Activated naive CD4-positive, alpha-beta T cell treated with Interleukin-2 at 50 U/mL for 16 hours (primary cell): ENCODE results near the gene ZNG1F.
"Not testable (repeated sequence)": the region's sequence is repeated elsewhere in the genome, so short reads cannot be mapped to it uniquely, and the experiment has no call there.

Experiments used
- DNase-seq: peaks from one replicate; pipeline ENCODE4 v3.0.0-alpha.2; 2020

Gene ZNG1F

GRCh38 chr9:41120696-41121095 lies 68.4 kb downstream of the ZNG1F start:
- not testable (repeated sequence) for DNase-seq

- DNase-seq: not testable (repeated sequence)
Measured at GRCh38 chr9:41119719-41120118, 69.4 kb downstream of the ZNG1F start.

GRCh38 chr9:41119311-41119710 lies 69.8 kb downstream of the ZNG1F start:
- not testable (repeated sequence) for DNase-seq

GRCh38 chr9:41113348-41113747 lies 75.8 kb downstream of the ZNG1F start:
- DNase-seq: not testable (repeated sequence)

- DNase-seq: not testable (repeated sequence)
Measured at GRCh38 chr9:41111414-41111813, 77.7 kb downstream of the ZNG1F start.

GRCh38 chr9:41110913-41111312 lies 78.2 kb downstream of the ZNG1F start:
- DNase-seq: not testable (repeated sequence)

- not testable (repeated sequence) for DNase-seq
Measured at GRCh38 chr9:41109253-41109652, 79.9 kb downstream of the ZNG1F start.

- not testable (repeated sequence) for DNase-seq
Measured at GRCh38 chr9:41108816-41109215, 80.3 kb downstream of the ZNG1F start.

GRCh38 chr9:41106472-41107116 lies 82.5 kb downstream of the ZNG1F start:
- DNase-seq: not testable (repeated sequence)

- not testable (repeated sequence) for DNase-seq
Measured at GRCh38 chr9:41105557-41106253, 83.4 kb downstream of the ZNG1F start.

GRCh38 chr9:41104542-41104941 lies 84.6 kb downstream of the ZNG1F start:
- not testable (repeated sequence) for DNase-seq

- not testable (repeated sequence) for DNase-seq
Measured at GRCh38 chr9:41100508-41100907, 88.6 kb downstream of the ZNG1F start.

- DNase-seq: not testable (repeated sequence)
Measured at GRCh38 chr9:41098759-41099158, 90.4 kb downstream of the ZNG1F start.

GRCh38 chr9:41095060-41095459 lies 94.1 kb downstream of the ZNG1F start:
- not testable (repeated sequence) for DNase-seq

- not testable (repeated sequence) for DNase-seq
Measured at GRCh38 chr9:41094010-41094773, 94.9 kb downstream of the ZNG1F start.

- not testable (repeated sequence) for DNase-seq
Measured at GRCh38 chr9:41090922-41091321, 98.2 kb downstream of the ZNG1F start.

GRCh38 chr9:41090386-41090785 lies 98.7 kb downstream of the ZNG1F start:
- not testable (repeated sequence) for DNase-seq

- not testable (repeated sequence) for DNase-seq
Measured at GRCh38 chr9:41088450-41089059, 100.6 kb downstream of the ZNG1F start.

- DNase-seq: not testable (repeated sequence)
Measured at GRCh38 chr9:41087929-41088328, 101.2 kb downstream of the ZNG1F start.

- not testable (repeated sequence) for DNase-seq
Measured at GRCh38 chr9:41087157-41087780, 101.8 kb downstream of the ZNG1F start.

- not testable (repeated sequence) for DNase-seq
Measured at GRCh38 chr9:41086685-41087084, 102.4 kb downstream of the ZNG1F start.

- DNase-seq: not testable (repeated sequence)
Measured at GRCh38 chr9:41086215-41086614, 102.9 kb downstream of the ZNG1F start.
